ENCODE measurements around the gene FOCAD. TPM values are rescaled to one million over a fixed set of nuclear protein-coding genes. Genes with fewer than 3 reads are reported as not detected.
"Not testable (repeated sequence)": the region's sequence is repeated elsewhere in the genome, so short reads cannot be mapped to it uniquely, and the experiment has no call there.

The FOCAD gene
- total RNA-seq, 1 donor from 2014 or later, result 85.2 TPM

DNA sequence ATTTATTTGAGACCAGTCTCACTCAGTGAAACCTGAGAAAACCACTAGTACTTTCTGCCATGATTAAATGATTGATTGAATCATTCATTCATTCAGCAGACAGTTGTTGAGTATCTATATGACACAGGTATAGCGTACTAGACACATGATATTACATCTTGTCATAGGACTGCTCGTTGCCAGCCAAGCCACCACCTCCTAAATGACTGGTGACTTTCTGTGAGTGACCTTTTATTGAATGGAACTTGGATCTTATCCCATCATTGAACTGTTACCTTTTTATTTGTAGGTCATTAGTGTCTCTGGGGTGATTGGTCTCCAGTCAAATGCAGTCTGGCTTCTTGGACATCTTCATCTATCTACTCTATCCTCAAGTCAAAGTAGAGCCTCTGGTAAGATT lies 266.6 kb downstream of the FOCAD start:
- no peak for DNase-seq (ENCODE audit: low read depth in 2 of 2)

DNA sequence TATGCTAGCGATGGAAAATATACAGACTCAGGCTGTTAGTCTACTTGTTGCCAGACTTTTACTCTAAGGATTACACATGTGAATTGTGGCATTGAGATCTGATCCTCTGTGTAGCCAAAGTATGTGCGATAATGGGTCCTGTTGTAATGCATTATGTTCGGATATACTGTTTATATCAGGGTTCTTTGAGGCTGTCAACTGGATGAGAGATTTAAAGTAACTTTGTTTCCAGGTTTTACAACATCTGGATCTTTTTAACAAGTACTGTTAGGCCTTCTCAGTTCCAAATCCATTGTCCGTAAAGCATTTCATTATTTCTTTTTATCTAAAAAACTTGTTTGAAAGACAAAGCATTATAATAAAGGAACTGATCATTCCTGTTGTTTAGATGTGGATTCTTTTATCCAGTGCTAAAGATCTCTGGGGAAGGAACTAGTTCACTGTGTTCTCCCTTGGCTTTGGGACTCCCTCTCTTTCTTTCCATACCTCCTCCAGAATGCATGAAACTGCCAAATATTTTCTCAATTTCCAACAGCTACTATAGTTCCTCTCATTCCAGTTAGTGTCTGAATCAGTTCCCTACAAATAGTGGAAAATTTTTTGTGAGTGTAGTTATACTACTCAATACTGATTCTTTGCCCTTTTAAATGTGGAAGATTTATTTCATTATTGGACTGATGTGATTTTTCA lies 278.6 kb downstream of the FOCAD start:
- no peak for DNase-seq (ENCODE audit: low read depth in 2 of 2)

DNA sequence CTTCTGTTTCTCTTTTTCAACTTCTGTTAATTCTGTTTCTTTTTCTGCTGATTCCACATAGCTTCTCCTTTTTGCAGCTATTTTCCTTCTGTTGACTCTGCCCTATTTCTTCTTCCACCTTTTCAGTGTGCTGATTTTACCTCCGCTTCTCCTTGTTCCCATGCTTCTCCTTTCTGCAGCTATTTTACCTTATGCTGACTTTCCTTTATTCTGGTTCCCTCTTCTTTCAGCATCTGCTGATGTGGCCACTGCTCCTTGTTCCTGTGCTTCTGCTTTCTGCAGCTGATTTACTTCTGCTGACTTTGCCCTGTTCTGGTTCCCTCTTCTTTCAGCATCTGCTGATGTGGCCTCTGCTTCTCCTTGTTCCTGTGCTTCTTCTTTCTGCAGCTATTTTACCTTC lies 288.6 kb downstream of the FOCAD start:
- DNase-seq (ENCODE audit: low read depth in 2 of 2), result no peak

DNA sequence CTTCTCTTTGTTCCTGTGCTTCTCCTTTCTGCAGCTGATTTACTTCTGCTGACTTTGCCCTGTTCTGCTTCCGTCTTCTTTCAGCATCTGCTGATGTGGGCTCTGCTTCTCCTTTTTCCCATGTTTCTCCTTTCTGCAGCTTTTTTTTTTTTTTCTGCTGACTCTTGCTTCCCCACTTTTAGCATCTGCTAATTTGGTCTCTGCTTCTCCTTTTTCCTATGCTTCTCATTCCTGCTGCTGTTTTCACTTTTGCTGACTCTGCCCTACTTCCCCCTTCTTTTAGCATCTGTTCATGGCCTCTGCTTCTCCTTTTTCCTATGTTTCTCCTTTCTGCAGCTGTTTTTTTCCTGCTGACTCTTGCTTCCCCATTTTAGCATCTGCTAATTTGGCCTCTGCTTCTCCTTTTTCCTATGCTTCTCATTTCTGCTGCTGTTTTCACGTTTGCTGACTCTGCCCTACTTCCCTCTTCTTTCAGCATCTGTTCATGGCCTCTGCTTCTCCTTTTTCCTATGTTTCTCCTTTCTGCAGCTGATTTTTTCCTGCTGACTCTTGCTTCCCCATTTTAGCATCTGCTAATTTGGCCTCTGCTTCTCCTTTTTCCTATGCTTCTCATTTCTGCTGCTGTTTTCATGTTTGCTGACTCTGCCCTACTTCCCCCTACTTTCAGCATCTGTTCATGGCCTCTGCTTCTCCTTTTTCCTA lies 289.3 kb downstream of the FOCAD start:
- not testable (repeated sequence) for DNase-seq (ENCODE audit: low read depth in 2 of 2)

DNA sequence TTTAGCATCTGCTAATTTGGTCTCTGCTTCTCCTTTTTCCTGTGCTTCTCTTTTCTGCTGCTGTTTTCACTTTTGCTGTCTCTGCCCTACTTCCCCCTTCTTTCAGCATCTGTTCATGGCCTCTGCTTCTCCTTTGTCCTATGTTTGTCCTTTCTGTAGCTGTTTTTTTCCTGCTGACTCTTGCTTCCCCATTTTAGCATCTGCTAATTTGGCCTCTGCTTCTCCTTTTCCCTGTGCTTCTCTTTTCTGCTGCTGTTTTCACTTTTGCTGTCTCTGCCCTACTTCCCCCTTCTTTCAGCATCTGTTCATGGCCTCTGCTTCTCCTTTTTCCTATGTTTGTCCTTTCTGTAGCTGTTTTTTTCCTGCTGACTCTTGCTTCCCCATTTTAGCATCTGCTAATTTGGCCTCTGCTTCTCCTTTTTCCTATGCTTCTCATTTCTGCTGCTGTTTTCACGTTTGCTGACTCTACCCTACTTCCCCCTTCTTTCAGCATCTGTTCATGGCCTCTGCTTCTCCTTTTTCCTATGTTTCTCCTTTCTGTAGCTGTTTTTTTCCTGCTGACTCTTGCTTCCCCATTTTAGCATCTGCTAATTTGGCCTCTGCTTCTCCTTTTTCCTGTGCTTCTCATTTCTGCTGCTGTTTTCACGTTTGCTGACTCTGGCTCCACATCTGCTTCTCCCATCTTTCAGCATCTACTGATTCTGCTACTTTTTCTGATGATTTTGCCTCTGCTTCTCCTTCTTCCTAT lies 290.3 kb downstream of the FOCAD start:
- not testable (repeated sequence) for DNase-seq (ENCODE audit: low read depth in 2 of 2)

DNA sequence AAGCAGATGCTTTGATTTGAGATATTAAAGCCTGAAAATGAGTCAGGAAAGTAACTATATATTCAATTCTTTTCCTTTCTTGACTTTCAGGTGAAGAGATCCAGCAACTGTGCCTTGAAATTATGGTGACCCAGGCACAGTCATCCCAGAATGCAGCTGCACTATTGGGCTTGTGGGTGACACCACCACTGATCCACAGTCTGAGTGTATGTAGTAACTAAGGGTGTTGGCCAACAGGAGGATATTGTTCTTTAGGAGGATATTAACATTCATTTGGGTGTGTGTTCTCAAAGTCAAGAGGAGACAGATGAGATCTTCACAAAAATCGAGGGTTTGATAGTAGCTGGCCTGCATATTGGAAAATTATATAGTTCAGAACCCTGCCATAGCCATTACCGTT lies 294.2 kb downstream of the FOCAD start:
- no peak for DNase-seq (ENCODE audit: low read depth in 2 of 2)

DNA sequence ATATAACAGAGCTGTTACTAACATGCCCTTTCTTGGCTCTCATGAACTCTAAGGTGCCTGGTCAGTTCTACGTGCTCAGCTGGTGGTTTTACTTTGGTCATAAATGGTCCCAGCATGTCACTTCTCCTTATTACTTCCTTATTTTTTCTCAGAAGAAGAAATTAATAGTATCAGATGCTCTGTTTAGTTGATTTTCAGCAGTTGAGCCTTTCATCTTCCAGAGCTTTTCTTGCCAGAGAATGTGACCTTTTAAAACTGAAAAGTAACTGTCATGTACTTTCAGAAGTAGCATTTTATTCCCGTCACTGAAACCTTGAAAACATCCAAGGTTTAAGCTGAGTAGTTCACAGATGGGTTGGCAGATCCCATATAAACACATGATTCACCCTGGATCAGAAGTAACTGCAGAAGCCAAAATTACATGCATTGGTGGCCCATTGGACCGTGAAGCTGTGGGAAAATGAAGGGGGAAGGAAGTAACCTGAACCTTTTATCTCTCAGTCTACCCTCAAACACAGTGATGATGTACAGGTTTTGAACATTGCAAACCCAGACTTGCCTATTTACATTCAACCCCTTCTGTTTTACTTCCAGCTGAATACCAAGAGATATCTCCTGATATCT lies 296.9 kb downstream of the FOCAD start:
- DNase-seq (ENCODE audit: low read depth in 2 of 2), result peak in 1 of 2 donors; percentile 42

DNA sequence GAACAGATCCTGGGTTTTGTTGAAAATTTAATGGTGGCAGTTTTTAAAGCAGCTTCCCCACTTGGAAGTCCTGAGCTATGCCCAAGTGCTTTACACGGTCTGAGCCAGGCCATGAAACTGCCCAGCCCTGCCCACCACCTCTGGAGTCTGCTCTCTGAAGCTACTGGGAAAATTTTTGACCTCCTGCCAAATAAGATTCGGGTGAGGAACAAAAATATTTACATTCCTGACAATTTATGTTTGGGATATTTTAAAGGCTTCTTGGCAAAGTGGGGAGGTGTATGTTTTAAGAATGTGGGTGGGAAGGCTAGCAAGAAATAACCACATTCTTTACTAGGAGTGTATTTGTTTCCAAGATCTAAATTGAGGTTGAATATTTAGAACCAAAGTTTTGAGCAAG lies 297.4 kb downstream of the FOCAD start:
- DNase-seq (ENCODE audit: low read depth in 2 of 2), result peak in 1 of 2 donors; percentile 25

DNA sequence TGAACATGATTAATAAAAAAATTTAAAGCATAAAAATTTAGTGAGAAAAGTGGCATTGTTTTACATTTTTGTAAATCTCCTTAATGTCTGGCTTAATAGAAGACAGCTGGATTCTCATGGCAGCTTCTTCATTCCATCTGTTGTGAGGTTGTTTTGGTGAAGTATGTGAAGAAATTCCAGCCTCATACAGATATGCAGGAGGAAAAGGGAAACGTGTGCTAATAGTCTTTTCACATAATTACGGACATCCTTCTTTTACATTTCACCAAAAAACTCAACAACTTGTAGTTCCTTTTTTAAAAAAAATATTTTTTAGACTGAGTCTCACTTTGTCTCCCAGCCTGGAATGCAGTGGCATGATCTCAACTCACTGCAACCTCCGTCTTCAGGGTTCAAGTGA lies 300.4 kb downstream of the FOCAD start:
- no peak for DNase-seq (ENCODE audit: low read depth in 2 of 2)

DNA sequence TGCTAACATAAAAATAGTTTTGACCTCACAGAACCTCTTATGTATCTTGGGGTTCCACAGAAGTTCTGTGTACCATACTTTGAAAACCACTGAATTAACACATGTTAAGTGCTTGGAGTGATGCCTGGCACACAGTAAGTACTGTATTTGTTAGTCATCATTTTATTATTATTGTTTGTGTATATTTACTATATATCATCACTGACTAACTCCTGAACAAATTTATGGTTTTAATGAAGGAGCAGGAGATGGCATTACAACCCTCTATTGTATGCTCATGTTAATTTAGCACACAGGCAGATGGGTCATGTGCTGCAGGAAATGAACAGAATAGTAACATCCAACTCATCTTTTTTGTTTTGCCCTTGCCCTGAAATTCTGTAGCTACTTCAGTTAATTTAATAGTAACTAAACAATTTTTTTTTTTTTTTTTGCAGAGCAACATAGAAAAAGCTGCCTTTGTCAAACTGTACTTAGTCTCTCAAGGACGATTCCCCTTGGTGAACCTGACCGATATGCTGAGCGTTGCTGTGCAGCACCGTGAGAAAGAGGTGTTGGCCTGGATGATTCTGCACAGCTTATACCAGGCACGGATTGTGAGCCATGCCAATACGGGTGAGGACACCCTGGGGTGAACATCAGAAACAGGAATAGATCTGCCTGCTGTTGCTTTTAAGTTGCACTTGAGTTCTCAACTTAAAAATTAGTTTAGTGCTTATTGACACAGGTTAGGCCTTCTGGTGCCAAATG lies 302.0 kb downstream of the FOCAD start:
- DNase-seq (ENCODE audit: low read depth in 2 of 2), result no peak

DNA sequence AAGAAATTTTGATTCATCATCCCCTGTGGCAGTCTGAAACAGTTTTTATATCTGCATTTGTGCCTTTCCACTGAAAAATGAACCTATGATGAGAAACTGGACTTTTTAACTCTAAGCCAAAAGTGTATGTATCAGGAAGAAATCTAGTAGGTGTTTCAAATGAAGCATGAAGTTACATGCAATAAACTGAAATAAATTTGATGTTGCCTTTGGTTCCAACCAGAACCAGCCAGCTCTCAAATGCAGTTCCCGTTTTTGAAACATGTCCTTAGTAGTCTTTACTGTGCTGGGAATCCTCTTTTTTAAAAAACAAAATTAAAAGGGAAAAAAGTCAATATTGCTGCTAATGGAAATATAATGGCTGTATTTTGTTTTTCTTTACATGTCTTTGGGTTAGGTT lies 303.5 kb downstream of the FOCAD start:
- no peak for DNase-seq (ENCODE audit: low read depth in 2 of 2)

DNA sequence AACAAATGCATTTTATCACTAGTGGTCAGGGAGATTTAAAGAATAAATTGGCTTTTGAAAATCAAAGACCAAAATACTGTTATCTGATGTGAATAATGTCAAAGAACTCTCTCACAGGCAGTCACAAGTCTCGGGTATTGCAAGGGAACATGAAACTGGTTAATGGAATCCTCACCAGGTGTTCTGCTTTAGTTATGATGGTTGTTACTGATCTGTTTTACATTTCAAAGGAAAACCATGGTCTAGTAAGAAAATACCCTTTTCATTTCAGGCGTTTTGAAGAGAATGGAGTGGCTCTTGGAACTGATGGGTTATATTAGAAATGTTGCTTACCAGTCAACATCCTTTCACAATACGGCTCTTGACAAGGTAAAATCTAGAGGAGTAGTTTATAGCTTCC lies 304.0 kb downstream of the FOCAD start:
- DNase-seq (ENCODE audit: low read depth in 2 of 2), result no peak

DNA sequence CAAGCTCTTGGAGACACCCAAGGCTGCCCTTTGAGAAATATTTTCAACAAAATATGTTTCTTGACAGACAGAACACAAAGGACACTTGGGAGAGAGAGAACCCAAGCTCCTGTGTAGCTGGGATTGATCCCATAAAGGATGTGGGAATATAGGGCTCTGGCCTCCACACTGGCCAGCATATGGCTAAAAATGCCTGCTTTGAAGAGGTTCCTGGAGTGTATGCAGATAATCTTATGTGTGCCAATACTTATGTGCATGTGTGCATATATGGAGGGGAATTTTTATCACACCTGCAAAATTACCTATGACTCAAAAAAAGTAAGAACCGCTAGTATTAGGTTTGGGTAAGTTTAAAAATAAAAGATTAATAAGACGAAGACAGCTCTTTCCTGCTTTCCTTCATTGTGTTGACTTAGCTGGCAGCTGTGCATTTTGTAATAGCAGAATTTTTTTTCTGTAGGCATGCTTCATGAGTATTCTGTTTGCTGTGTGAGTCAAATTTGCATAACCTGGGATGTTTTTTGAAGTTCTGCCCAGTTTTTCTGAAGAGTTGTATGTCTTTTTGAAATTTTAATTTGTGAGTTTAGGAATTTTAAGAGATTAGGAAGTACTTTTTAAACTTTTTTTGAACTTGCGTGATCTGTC lies 304.7 kb downstream of the FOCAD start:
- no peak for DNase-seq (ENCODE audit: low read depth in 2 of 2)

DNA sequence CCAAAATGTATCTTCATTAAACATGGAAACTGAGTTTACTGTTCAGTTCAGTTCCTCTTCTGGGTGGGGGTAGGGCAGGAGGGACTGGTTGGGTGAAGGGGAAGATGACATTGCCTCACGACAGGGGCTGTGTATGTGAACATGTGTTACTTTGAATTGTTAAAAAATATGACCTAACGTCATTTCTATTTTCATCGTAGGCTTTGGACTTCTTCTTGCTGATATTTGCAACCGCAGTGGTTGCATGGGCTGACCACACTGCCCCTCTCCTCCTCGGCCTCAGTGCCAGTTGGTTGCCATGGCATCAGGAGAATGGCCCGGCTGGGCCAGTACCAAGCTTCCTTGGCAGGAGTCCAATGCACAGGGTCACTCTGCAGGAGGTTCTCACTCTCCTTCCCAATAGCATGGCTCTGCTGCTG lies 305.9 kb downstream of the FOCAD start:
- no peak for DNase-seq (ENCODE audit: low read depth in 2 of 2)

DNA sequence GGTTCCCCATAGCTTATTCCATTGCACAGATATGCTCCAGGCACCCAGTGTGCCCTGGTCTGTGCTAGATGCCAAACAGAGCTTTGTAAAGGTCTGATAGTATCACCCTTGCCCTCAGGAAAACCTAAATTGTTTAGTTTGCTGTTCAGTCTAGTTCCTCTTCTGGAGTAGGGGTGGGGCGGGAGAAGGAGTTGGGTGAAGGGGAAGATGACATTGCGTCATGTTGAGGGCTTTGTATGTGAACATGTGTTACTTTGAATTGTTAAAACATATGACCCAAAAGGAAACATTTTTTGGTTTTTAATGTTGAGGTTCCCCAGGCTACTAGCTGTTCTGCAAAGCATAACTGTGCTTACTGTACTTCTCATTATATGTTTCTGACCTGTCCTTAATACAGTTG lies 306.8 kb downstream of the FOCAD start:
- no peak for DNase-seq (ENCODE audit: low read depth in 2 of 2)

DNA sequence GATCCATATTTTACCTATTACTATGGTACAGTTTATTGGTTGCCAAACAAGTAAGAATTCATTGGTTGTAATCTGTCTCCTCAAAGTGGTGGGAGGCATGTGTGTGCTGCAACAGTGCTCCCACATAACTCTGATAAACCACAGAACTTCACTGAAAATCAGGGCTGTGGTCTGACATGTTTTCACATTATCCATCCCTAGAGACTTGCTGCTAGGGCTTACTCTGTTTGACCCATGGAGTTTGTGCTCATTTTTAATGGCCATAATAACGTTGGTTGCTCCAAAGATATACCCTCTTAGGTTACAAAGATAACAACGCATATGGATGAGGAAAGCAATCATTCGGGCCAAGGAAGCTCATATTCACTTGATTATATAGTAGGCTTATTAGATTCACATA lies 310.4 kb downstream of the FOCAD start:
- DNase-seq (ENCODE audit: low read depth in 2 of 2), result no peak

DNA sequence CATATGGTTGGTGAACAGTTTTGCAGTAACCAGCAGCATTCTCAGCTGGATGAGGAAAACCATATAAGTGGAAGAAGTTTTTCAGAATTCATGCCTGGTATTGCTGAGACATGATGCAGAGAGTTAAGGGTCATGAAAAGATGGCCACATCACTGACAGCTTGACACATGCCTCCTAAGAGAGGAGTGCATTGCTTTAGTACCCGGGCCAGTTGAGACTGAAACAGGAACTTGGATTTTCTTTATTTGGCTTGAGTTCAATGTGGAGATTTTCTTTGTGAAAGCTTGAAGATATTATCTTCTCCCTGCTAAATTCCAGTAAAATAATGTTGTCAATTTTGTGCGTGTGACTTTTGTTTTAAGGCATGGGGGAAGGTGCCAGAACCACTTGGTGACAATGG lies 311.6 kb downstream of the FOCAD start:
- DNase-seq (ENCODE audit: low read depth in 2 of 2), result no peak

DNA sequence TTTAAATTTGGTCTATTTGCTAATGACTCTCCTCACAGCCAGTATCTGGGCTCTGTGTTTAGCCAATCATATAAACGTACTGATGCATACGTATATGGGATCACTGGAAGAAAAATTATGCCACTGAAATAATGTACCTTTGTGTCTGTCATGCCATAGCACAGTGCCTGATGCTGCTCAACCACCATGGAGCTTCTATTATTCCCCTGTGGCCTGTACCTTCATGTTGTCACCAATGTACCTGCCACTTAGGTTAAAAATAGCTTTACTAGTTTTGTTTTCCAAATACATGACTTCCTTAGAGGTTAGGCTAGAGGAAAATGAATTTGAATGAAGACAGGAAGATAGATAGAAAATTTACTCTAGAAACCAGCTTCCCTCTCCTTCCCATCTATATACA lies 312.8 kb downstream of the FOCAD start:
- no peak for DNase-seq (ENCODE audit: low read depth in 2 of 2)

DNA sequence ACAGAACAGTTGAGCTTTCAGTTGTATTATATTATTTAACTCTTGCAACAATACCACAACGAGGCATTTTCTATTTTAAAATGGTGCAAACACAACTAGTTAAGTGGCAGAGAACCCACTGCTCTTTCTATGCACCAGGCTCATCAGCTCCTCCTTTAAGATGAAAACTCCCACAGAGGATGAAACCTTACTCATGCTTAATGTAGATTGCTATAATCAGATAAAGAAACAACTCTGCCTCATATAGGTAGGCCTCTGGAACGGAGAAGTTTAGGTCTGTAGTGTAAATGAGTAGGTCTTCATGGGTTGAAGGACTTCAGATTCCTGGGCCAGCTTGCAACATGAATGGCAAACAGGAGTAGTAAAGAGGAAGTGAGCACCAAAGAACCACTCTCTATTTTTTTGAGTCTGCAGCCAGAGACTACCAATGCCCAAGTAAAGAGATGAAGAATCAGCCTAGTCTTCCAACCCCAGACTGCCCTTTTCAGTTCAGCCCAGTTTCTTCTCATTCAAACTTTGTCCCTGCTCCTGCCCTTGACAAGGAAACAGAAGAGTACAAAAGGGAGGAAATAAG lies 313.5 kb downstream of the FOCAD start:
- no peak for DNase-seq (ENCODE audit: low read depth in 2 of 2)

DNA sequence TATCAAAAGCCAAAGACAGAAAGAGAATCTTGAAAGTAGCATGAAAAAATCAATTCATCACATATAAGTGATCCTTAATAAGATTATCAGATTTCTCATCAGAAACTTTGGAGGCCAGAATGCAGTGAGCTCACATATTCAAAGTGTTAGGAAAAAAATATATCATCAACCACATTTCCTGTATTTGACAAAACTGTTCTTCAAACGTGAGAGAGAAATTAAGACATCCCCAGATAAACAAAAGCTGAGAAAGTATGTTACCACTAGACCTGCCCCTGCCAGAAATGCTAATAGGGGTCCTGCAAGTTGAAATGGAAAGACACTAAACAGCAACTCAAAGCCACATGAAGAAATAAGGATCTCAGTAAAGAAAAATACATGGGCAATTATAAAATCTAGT lies 317.5 kb downstream of the FOCAD start:
- DNase-seq (ENCODE audit: low read depth in 2 of 2), result no peak

DNA sequence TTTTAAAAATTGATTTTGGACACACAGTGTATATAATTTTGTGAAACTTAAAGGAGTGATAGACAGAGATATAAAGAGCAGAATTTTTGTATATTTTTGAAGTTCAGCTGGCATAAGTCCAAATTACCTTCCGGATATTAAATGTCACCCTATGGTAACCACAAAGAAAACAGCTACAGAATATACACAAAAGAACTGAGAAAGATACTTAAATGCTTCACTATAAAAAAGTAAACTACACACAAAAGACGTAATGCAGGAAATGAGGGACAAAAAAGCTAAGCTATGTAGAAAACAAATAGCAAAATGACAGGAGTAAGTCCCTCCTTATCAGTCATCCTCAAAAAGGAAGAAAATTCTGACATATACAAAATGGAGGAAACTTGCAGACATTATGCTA lies 318.0 kb downstream of the FOCAD start:
- no peak for DNase-seq (ENCODE audit: low read depth in 2 of 2)

All from dermis microvascular lymphatic vessel endothelial cell (primary cell).